ENCODE data around the gene ABCC8. TPM values are rescaled to one million over a fixed set of nuclear protein-coding genes. Genes with fewer than 3 reads are reported as not detected.

ABCC8 gene
- total and polyA plus RNA-seq, 2 donors (not counting 3 experiments of a cell fraction or from before 2014, with no cell fraction given), result not detected

GRCh38 chr11:17490232-17490631, 13.6 kb upstream of the ABCC8 start:
- no peaks in the 10 kb centered on the region for H3K9me3 ChIP-seq (replicated peaks; ENCODE audit: control insufficient read depth, insufficient read depth, low read length)
- no peak overlapping the region for H3K4me3 ChIP-seq (replicated peaks in 1 of 3; ENCODE audit: insufficient read depth in 1 of 3, low read depth in 1 of 3, low read length in 3 of 3)
- H3K27me3 ChIP-seq (ENCODE audit: control insufficient read depth in 2 of 2, insufficient read depth in 2 of 2, low read length in 2 of 2), result peaks cover 0 to 2% of the 10 kb centered on the region in 2 experiments
- no peak overlapping the region for H2AFZ ChIP-seq (ENCODE audit: low read depth, low read length)
- intact Hi-C loops (cut with micrococcal nuclease) (loop anchor here (5.0 kb wide), 1 partner anchor 247 kb away; no protein-coding TSS in a partner anchor), dilution Hi-C loops (cut with MboI; ENCODE audit: extremely low pct_ligation_motif_present, low sequenced_read_pairs) (no loop called here)
- BruUV-seq (replicated peaks), result no TSS peak
- ChIA-PET CTCF (no interaction called here), POLR2A (no interaction called here)
- H3K9ac ChIP-seq (replicated peaks; ENCODE audit: extremely low read depth, insufficient read depth, low read length), result no peak overlapping the region
- FAIRE-seq, result no peak
- no peak overlapping the region for H3K27ac ChIP-seq (ENCODE audit: insufficient read depth, low read depth, low read length)
- no peaks in the 10 kb centered on the region for H3K9me1 ChIP-seq (replicated peaks; ENCODE audit: control insufficient read depth, extremely low read depth, insufficient read depth, low read length)
- H4K20me1 ChIP-seq (replicated peaks; ENCODE audit: control insufficient read depth, extremely low read depth, insufficient read depth, low read length), result no peaks in the 10 kb centered on the region
- H3K4me2 ChIP-seq (ENCODE audit: insufficient read depth, low read length), result no peak overlapping the region
- no peaks in the 10 kb centered on the region for H3K79me2 ChIP-seq (ENCODE audit: control insufficient read depth, insufficient read depth, low read length)
- H3K4me1 ChIP-seq (ENCODE audit: control insufficient read depth, extremely low read depth, insufficient read depth, low read length), result no peaks in the 10 kb centered on the region
- H3K36me3 ChIP-seq (ENCODE audit: control insufficient read depth in 2 of 2, extremely low read depth in 1 of 2, insufficient read depth in 2 of 2, low read length in 2 of 2), result no peaks in the 10 kb centered on the region
- TF ChIP-seq JUN (IDR thresholded peaks at IDR 0.05; ENCODE audit: borderline replicate concordance, insufficient read depth, insufficient read length, low read depth), result no peak
- TF ChIP-seq FOS (IDR thresholded peaks at IDR 0.05; ENCODE audit: borderline replicate concordance, insufficient read depth, low read length), result no peak
- TF ChIP-seq MYC (IDR thresholded peaks at IDR 0.05; ENCODE audit: low read depth, low read length), result no peak
- no peak for TF ChIP-seq MAX (IDR thresholded peaks at IDR 0.05; ENCODE audit: insufficient read depth, insufficient read length)
- TF ChIP-seq CTCF (IDR thresholded peaks at IDR 0.05; ENCODE audit: extremely low read depth in 1 of 2, insufficient read depth in 1 of 2, low read depth in 1 of 2, low read length in 2 of 2), result no peak
- TF ChIP-seq GATA2 (IDR thresholded peaks at IDR 0.05; ENCODE audit: insufficient read depth, insufficient read length, low read depth, low read length), result no peak
- no peak for TF ChIP-seq POLR2AphosphoS5 (IDR thresholded peaks at IDR 0.05; ENCODE audit: insufficient read depth, low read depth, low read length)
- no peak for TF ChIP-seq EZH2 (IDR thresholded peaks at IDR 0.05; ENCODE audit: borderline replicate concordance, low read depth, low read length, severe bottlenecking)
- no peak for TF ChIP-seq POLR2A (IDR thresholded peaks at IDR 0.05; ENCODE audit: low read depth, low read length)
- DNase-seq (ENCODE audit: low read depth, low spot score), result no peak

Measured in endothelial cell of umbilical vein (primary cell).